ENCODE measurements around the gene CENPH.
A peak's percentile ranks its signal among the peaks of the same experiment; 100 is the strongest.
"Not testable (repeated sequence)": the region's sequence is repeated elsewhere in the genome, so short reads cannot be mapped to it uniquely, and the experiment has no call there.

Gene CENPH, protein sequence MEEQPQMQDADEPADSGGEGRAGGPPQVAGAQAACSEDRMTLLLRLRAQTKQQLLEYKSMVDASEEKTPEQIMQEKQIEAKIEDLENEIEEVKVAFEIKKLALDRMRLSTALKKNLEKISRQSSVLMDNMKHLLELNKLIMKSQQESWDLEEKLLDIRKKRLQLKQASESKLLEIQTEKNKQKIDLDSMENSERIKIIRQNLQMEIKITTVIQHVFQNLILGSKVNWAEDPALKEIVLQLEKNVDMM

DNA sequence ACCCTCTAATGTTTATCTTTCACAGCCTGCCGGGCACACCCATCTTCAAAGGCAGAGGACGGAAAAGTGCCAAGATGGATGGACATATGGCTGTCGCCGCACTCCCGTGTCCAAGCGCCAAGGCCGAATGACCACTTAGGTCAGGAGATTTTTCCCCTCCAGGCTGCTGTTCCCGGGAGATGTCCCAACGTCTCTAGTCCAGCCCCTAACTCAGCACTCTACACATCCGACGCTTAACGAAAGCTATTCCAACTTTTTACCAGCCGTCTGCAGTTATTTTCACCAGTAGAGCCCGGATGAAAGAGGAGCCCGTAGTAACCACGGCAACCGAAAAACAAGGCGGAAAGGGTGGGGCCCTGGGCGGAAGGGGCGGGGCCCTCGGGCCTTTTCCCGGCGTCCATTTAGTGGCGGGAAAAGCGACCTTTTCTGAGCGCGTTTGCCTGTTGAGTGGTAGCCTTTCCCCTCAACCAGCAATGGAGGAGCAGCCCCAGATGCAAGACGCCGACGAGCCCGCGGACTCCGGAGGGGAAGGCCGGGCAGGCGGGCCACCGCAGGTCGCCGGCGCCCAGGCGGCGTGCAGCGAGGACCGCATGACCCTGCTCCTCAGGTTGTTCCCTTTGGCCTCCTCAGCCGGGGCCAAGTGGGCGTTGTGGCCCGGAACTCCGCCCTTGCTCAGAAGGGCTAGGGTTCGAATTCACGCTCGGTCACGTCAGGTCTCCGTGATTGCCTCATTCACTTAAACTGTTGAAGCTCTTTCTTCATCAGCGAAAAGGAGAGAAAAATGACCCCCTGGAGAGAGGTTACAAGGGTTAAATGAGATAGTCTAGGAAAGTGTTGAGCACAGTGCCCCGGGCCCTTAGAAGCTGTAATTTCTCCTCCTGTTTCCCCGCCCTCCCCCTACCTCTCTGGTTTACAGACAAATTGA, at the start of gene CENPH:
Gene CENPH (plus strand): TSS at position 422 of the 925 bp plus-strand sequence. CDS start 52 bp downstream, at position 474.
- peak; percentile 83 for DNase-seq (ENCODE audit: low read depth, low spot score)

DNA sequence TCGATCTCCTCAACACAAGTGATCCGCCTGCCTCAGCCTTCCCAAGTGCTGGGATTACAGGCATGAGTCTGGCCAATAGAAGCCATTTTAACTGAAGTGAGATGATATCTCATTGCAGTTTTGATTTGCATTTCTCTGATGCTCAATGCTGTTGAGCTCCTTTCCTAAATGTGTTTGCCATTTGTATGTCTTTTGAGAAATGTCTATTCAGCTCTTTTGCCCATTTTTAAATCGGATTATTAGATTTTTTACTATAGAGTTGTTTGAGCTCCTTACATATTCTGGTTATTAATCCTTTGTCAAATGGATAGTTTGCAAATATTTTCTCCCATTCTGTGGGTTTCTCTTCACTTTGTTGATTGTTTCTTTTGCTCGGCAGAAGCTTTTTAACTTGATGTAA, 49.1 kb upstream of the CENPH start:
- DNase-seq (ENCODE audit: low read depth, low spot score): not testable (repeated sequence)

DNA sequence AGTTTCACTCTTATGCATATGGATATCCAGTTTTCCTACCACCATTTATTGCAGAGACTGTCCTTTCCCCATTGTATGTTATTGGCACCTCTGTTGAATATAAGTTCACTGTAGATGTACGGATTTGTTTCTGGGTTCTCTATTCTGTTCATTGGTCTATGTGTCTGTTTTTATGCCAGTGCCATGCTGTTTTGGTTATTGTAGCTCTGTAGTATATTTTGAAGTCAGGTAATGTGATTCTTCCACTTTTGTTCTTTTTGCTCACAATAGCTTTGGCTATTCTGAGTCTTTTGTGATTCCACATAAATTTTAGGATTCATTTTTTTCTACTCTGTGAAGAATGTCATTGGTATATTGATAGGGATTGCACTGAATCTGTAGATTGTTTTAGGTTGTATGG, 48.6 kb upstream of the CENPH start:
- no peak for DNase-seq (ENCODE audit: low read depth, low spot score)

DNA sequence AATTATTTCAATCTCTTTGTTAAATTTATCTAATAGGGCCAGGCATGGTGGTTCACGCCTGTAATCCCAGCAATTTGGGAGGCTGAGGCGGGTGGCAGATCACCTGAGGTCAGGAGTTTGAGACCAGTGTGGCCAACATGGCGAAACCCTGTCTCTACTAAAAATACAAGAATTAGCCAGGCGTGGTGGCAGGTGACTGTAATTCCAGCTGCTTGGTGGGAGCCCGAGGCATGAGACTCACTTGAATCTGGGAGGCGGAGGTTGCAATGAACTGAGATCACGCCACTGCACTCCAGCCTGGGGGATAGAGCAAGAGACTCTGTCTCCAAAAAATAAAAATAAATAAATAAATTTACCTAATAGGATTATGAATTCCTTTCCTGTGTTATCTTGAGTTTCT, 40.8 kb upstream of the CENPH start:
- not testable (repeated sequence) for DNase-seq (ENCODE audit: low read depth, low spot score)

DNA sequence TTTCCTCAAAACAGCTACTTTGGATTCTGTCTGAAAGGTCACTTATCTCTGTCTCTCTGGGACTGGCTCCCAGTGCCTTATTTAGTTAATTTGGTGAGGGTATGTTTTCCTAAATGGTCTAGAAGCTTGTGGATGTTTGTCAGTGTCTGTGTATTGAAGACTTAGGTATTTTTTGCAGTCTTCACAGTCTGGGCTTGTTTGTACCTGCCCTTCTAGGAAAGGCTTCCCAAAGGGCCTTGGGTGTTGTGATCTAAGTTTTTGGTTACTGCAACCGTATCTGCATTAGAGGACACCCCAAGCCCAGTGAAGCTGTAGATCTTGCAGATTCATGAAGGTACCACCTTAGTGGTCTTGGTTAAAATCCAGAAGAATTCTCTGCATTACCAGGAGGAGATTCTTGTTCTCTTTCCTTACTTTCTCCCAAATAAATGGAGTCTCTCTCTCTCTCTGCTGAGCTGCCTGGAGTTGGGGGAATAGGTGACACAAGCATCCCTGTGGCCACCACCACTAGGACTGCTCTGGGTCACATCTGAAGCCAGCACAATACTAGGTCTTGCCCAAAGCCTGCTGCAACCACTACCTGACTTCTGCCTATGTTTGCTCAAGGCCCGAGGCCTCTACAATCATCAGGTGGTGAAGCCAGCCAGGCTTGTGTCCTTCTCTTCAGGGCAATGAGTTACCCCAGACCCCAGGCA, 40.3 kb upstream of the CENPH start:
- DNase-seq (ENCODE audit: low read depth, low spot score): no peak

DNA sequence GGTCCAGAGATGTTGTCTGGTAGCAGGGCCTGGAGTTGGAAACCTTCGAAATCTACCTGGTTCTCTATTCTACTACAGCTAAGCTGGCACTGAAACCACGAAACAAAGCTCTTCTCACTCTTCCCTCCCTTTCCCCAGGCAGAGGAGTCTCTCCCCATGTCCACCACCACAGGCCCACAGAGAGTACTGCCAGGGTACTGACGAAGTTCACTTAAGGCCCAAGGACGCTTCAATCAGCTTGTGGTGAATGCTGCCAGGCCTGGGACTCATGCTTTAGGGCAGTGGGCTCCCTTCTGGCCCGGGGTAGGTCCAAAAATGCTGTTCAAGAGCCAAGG, 39.7 kb upstream of the CENPH start:
- no peak for DNase-seq (ENCODE audit: low read depth, low spot score)

DNA sequence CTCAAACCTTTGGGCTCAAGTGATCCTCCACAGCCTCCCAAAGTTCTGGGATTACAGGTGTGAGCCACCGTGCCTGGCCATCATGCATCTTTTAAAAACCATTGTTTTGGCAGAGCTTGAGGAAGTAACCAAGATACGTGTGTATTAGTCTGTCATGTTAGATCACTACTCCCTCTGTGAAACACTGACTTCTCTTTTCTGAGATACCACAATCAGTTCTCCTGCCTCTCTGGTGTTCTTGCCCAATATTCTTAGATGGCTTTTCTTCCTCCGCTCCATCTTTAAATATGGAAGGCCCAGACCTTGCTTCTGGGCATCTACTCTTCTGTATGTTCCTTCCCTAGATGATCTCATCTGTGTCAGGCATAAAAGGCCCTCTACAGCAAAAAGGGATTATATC, 36.7 kb upstream of the CENPH start:
- no peak for DNase-seq (ENCODE audit: low read depth, low spot score)

DNA sequence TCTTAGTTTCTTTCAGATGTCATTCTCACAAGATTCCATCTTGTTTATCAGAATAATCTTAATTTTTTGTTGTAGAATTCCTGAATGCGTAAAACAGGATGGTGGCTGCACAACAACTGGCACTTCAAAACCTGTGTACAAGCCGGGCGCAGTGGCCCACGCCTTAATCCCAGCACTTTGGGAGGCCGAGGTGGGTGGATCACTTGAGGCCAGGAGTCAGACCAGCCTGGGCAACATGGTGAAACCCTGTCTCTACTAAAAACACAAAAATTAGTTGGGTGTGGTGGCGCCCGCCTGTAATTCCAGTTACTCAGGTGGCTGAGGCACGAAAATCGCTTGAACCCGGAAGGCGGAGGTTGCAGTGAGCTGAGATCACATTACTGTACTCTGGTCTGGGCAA, 32.9 kb upstream of the CENPH start:
- DNase-seq (ENCODE audit: low read depth, low spot score): no peak

DNA sequence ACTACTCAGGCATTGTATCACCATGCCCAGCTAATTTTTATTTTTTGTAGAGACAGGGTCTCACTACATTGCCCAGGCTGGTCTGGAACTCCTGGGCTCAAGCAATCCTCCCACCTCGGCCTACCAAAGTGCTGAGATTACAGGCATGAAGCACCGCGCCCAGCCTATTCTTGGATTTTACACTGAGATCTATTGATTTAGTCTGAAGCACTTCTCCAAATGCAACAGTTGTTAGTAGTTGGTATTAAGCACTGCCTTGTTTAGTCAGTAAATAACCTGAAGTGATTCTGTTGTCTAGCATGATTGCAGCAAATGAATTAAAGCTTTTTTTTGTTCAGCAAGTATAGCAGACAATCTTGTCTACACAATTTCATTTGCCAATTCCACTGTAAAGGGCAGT, 31.3 kb upstream of the CENPH start:
- no peak for DNase-seq (ENCODE audit: low read depth, low spot score)

DNA sequence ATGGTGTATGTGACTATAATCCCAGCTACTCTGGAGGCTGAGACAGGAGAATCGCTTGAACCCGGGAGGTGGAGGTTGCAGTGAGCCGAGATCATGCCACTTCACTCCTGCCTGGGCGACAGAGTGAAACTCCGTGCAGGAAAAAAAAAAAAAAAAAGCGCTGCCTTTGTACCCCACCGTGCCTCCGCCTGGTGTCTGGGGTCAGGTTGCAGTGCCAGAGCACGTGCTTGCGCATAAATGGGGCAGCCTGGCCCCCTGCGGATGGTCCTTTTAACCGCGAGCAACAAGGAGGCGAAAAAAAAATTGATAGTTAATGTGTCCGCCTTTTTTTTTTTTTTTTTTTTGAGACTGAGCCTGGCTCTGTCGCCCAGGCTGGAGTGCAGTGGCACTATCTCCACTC, 28.7 kb upstream of the CENPH start:
- DNase-seq (ENCODE audit: low read depth, low spot score): no peak

DNA sequence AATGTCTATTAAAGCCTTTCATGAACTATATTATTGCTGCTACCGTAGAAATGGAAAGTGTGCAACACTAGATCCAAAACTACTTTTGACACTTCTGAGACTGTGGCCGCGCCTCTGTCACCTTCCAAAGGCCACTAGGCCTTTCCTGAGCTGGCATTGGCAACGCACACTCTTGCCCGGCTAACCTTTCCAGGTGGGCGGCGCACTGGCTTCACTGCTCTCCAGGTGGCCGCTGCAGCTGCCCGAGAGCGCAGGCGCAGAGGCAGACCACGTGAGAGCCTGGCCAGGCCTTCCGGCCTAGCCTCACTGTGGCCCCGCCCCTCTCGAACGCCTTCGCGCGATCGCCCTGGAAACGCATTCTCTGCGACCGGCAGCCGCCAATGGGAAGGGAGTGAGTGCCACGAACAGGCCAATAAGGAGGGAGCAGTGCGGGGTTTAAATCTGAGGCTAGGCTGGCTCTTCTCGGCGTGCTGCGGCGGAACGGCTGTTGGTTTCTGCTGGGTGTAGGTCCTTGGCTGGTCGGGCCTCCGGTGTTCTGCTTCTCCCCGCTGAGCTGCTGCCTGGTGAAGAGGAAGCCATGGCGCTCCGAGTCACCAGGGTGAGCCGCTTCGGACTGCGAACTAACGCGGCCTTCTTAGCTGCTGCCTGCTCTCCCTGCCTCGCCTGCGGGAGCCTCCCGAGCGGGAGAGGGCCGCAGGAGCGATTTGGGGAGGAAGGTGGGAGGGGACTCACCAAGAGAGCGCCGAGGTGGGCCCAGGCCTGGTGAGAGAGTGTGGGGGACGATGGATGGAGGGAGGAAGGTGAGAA, 22.5 kb upstream of the CENPH start, which contains the start of gene CCNB1:
Gene CCNB1 (plus strand): TSS at position 465 of the 807 bp plus-strand sequence. CDS start 113 bp downstream, at position 578.
- DNase-seq (ENCODE audit: low read depth, low spot score): peak; percentile 97

DNA sequence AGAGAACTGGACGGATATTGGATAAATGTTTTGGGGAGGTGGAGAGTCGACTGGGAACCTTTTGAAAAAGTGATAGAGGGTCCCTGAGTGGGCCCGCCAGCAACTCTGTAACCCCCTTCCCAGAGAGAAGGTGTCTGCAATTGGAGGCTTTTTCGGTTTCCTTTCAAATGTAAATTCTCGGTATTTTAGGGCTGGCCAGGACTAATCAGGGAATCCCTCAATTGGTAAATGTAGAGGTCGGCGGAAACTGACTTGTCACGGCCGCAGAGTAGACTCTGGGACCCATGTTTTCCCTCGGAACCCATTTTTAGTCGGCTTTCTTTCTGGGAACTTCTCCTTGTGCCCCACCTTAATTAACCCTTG, 21.9 kb upstream of the CENPH start:
- no peak for DNase-seq (ENCODE audit: low read depth, low spot score)

DNA sequence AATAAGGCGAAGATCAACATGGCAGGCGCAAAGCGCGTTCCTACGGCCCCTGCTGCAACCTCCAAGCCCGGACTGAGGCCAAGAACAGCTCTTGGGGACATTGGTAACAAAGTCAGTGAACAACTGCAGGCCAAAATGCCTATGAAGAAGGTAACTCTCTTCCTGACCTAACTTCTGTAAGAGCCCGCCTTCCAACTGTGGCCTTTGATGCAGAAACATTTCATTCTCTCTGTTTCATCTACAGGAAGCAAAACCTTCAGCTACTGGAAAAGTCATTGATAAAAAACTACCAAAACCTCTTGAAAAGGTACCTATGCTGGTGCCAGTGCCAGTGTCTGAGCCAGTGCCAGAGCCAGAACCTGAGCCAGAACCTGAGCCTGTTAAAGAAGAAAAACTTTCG, 21.5 kb upstream of the CENPH start:
- DNase-seq (ENCODE audit: low read depth, low spot score): no peak

DNA sequence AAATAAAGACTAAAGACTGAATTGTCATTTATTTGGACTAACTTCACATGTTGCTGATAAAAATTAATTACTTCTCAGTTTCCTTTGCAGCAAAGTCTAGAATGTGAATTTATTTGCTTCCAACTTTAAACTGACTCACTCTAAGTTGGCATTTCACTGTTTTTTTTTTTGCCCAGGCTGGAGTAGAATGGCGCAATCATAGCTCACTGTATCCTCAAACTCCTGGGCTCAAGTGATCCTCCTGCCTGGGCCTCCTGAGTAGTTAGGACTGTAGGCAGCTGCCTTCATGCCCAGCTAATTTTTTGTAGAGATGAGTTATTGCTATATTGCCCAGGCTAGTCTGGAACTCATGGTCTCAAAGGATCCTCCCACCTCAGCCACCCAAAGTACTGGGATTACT, 18.9 kb upstream of the CENPH start:
- DNase-seq (ENCODE audit: low read depth, low spot score): no peak

DNA sequence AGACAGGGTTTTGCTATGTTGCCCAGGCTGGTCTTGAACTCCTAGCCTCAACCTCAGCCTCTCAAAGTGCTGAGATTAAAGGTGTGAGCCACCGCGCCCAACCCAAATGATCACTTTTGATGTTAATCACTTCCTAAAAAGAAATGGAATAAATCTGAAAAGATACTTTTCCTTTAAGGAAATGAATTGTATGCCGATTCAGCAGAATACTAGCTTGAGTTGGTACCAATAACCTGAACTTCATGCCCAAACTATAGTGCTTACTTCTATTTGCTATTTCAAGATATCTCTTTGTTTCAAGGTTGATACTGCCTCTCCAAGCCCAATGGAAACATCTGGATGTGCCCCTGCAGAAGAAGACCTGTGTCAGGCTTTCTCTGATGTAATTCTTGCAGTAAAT, 18.4 kb upstream of the CENPH start:
- DNase-seq (ENCODE audit: low read depth, low spot score): no peak

DNA sequence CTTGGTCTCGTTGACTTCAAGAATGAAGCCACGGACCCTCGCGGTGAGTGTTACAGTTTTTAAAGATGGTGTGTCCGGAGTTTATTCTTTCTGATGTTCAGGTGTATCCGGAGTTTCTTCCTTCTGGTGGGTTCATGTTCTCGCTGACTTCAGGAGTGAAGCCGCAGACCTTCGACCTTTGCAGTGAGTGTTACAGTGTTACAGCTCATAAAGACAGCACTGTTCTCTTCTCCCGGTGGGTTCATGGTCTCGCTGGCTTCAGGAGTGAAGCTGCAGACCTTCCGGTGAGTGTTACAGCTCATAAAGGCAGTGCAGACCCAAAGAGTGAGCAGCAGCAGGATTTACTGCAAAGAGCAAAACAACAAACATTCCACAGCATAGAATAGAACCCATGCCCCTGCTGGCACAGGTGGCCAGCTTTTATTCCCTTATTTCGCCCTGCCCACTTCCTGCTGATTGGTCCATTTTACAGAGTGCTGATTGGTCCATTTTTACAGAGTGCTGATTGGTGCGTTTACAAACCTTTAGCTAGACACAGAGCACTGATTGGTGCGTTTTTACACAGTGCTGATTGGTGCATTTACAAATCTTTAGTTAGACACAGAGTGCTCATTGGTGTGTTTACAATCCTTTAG, 7.6 kb upstream of the CENPH start:
- not testable (repeated sequence) for DNase-seq (ENCODE audit: low read depth, low spot score)

DNA sequence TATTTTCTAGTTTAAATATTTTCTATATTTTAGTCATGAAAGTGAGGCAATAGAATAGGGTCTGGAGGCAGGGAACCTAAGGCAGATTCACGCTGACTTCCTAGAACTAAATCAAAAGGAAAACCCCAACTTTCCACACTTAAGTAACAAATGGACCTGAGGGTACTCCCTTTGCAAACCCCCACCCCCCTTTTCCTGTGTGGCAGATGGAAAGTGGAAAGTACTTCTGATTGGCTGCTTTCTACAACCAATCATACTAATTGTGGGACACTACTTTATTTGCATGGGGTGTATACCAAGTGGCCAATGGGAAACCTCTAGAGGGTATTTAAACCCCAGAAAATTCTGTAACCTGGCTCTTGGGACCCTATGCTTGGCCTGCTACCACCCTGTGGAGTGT, 4.8 kb upstream of the CENPH start:
- DNase-seq (ENCODE audit: low read depth, low spot score): no peak

DNA sequence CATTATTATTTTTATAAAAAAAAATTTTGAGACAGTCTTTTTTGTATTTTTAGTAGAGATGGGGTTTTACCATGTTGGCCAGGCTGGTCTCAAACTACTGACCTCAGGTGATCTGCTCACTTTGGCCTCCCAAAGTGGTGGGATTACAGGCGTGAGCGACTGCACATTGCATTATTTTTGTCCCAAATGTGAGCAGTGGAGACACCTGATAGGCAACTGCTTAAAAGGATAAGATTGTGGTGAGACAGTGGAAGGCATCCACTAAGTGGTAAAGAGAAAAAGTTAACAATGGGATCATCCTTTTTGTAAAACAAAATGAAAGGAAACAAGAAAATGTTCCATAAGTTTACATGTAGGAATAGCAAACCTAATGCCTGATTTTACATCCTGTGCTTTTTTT, 2.0 kb upstream of the CENPH start:
- no peak for DNase-seq (ENCODE audit: low read depth, low spot score)

DNA sequence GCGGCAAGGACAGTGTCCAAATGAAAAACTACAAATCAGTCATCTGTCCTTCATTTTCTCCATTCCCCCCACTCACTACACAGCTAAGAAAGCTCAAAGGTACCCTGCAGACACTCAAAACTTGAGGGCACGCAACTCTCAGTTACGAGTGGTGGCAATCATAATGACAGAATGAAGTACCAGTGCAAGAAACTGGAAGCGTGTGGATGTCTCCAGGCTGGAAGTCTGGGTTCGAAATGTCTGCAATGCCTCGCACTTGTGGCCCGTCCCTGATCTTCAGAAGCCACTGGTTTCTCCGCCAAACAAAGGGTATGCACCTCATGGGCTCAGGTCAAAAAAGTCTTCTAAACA, 597 bp upstream of the CENPH start:
- no peak for DNase-seq (ENCODE audit: low read depth, low spot score)

DNA sequence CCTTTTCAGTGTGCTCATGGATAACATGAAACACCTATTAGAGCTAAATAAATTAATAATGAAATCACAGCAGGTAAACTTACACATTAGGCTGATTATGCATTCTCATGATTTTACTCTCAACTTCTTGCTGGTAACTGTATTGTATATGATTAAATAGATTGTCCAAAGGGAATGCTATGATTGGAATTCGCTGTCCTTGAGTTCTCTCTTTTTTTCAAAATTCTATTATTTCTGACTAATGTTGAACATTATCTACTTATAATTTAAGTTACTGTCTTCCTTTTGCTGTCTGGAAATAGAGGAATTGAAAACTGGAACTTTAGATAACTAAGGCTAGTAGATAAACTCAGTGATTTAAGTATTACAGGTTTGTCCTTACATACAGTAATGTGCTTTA, 13.1 kb downstream of the CENPH start:
- no peak for DNase-seq (ENCODE audit: low read depth, low spot score)

DNA sequence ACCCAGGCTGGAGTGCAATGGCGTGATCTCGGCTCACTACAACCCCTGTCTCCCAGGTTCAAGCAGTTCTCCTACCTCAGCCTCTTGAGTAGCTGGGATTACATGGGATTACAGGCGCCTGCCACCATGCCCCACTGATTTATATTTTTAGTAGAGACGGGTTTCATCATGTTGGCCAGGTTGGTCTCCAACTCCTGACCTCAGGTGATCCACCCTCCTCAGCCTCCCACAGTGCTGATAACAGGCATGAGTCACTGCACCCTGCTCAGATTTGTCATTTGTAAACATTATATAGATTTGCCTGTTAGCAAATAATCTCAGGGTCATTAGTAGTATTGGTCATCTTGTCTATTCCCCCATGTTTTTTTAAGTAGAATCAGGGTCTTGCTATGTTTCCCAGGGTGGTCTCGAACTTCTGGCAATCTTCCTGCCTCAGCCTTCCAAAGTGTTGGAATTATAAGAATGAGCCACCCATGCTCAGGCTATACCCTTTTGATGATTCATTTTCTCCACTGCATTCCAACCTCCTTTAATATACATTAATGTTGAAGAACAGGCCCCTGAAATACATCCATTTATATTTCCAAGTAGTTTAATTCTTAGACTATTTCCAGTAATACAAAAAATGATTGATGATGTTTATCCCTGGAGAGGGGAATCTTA, 17.3 kb downstream of the CENPH start:
- no peak for DNase-seq (ENCODE audit: low read depth, low spot score)
